ENCODE measurements around the gene RGS6.

RGS6 gene

GRCh38 chr14:72402377-72402772, 470.1 kb downstream of the RGS6 start:
- no peak for DNase-seq (ENCODE audit: low read depth in 2 of 2)

GRCh38 chr14:72404106-72404774, 472.0 kb downstream of the RGS6 start:
- no peak for DNase-seq (ENCODE audit: low read depth in 2 of 2)

GRCh38 chr14:72404998-72405397, 472.8 kb downstream of the RGS6 start:
- no peak for DNase-seq (ENCODE audit: low read depth in 2 of 2)

GRCh38 chr14:72408020-72408419, 475.8 kb downstream of the RGS6 start:
- no peak for DNase-seq (ENCODE audit: low read depth in 2 of 2)

GRCh38 chr14:72409047-72409446, 476.8 kb downstream of the RGS6 start:
- no peak for DNase-seq (ENCODE audit: low read depth in 2 of 2)

- no peak for DNase-seq (ENCODE audit: low read depth in 2 of 2)
These were observed 484.0 kb downstream of the RGS6 start for GRCh38 chr14:72416081-72416849.

- DNase-seq (ENCODE audit: low read depth in 2 of 2), result no peak
These were observed 484.7 kb downstream of the RGS6 start for GRCh38 chr14:72416892-72417291.

- DNase-seq (ENCODE audit: low read depth in 2 of 2), result no peak
These were observed 486.6 kb downstream of the RGS6 start for GRCh38 chr14:72418806-72419205.

GRCh38 chr14:72419226-72419775, 487.1 kb downstream of the RGS6 start:
- DNase-seq (ENCODE audit: low read depth in 2 of 2), result no peak

GRCh38 chr14:72420749-72421474, 488.7 kb downstream of the RGS6 start:
- peak; percentile 8 to 9 for DNase-seq (ENCODE audit: low read depth in 2 of 2)

GRCh38 chr14:72423957-72424356, 491.7 kb downstream of the RGS6 start:
- DNase-seq (ENCODE audit: low read depth in 2 of 2), result no peak

- no peak for DNase-seq (ENCODE audit: low read depth in 2 of 2)
These were observed 498.2 kb downstream of the RGS6 start for GRCh38 chr14:72430457-72430856.

- no peak for DNase-seq (ENCODE audit: low read depth in 2 of 2)
These were observed 500.5 kb downstream of the RGS6 start for GRCh38 chr14:72432748-72433147.

GRCh38 chr14:72433511-72433910, 501.3 kb downstream of the RGS6 start:
- DNase-seq (ENCODE audit: low read depth in 2 of 2), result no peak

- DNase-seq (ENCODE audit: low read depth in 2 of 2), result no peak
These were observed 502.6 kb downstream of the RGS6 start for GRCh38 chr14:72434856-72435255.

GRCh38 chr14:72439707-72440106, 507.5 kb downstream of the RGS6 start:
- no peak for DNase-seq (ENCODE audit: low read depth in 2 of 2)

- no peak for DNase-seq (ENCODE audit: low read depth in 2 of 2)
These were observed 511.0 kb downstream of the RGS6 start for GRCh38 chr14:72443256-72443655.

GRCh38 chr14:72443991-72444441, 511.8 kb downstream of the RGS6 start:
- DNase-seq (ENCODE audit: low read depth in 2 of 2), result no peak

GRCh38 chr14:72444701-72445100, 512.5 kb downstream of the RGS6 start:
- no peak for DNase-seq (ENCODE audit: low read depth in 2 of 2)

GRCh38 chr14:72448212-72448611, 516.0 kb downstream of the RGS6 start:
- no peak for DNase-seq (ENCODE audit: low read depth in 2 of 2)

GRCh38 chr14:72450473-72451044, 518.3 kb downstream of the RGS6 start:
- no peak for DNase-seq (ENCODE audit: low read depth in 2 of 2)
